ENCODE results near the gene DVL1. TPM values are rescaled to one million over a fixed set of nuclear protein-coding genes. Genes with fewer than 3 reads are reported as not detected.

The DVL1 gene
- total and polyA plus RNA-seq, 2 of the 13 experiments (the other 11 are each of a cell fraction or from before 2014, with no cell fraction given) = 30.8 to 60.4 TPM

- TF ChIP-seq AHDC1 (CRISPR knock-in tag; IDR thresholded peaks at IDR 0.05; ENCODE audit: borderline replicate concordance) (peak; percentile 42; the same call in 1 of the 2 replicates), HOXA9 (CRISPR knock-in tag; IDR thresholded peaks at IDR 0.05; ENCODE audit: borderline replicate concordance) (peak; percentile 53; the same call in 1 of the 2 replicates), SRY (CRISPR knock-in tag; IDR thresholded peaks at IDR 0.05) (peak; percentile 84; the same call in 1 of the 2 replicates), ZNF274 (CRISPR knock-in tag; IDR thresholded peaks at IDR 0.05) (peak; percentile 47; the same call in 1 of the 2 replicates), ZIK1 (CRISPR knock-in tag; IDR thresholded peaks at IDR 0.05; ENCODE audit: borderline replicate concordance, low read depth) (no peak), ZNF296 (CRISPR knock-in tag; conservative IDR thresholded peaks at IDR 0.05) (peak; percentile 79; the same call in 1 of the 2 replicates), PRDM4 (CRISPR knock-in tag; IDR thresholded peaks at IDR 0.05; ENCODE audit: borderline replicate concordance) (no peak), PAX8 (CRISPR knock-in tag; IDR thresholded peaks at IDR 0.05; ENCODE audit: borderline replicate concordance) (no peak), ZFP91 (CRISPR knock-in tag; IDR thresholded peaks at IDR 0.05; ENCODE audit: borderline replicate concordance) (no peak), DMAP1 (CRISPR knock-in tag; IDR thresholded peaks at IDR 0.05) (no peak), ZNF614 (CRISPR knock-in tag; IDR thresholded peaks at IDR 0.05; ENCODE audit: borderline replicate concordance) (no peak), THAP8 (CRISPR knock-in tag; IDR thresholded peaks at IDR 0.05; ENCODE audit: borderline replicate concordance) (no peak), ZNF3 (CRISPR knock-in tag; IDR thresholded peaks at IDR 0.05) (no peak), AKAP8 (CRISPR knock-in tag; IDR thresholded peaks at IDR 0.05) (no peak), NFATC3 (CRISPR knock-in tag; IDR thresholded peaks at IDR 0.05) (no peak), ADNP (CRISPR knock-in tag; IDR thresholded peaks at IDR 0.05) (no peak)
These were observed 14.4 kb downstream of the DVL1 start (continued) for GRCh38 chr1:1334835-1335234.

Data from HepG2 (cell line).